DMS53 treated with DMSO at 0.1 percent for 48 hours (cell line): ENCODE results near the gene PIK3R1.
A peak's percentile ranks its signal among the peaks of the same experiment; 100 is the strongest.
"Not testable (repeated sequence)": the region's sequence is repeated elsewhere in the genome, so short reads cannot be mapped to it uniquely, and the experiment has no call there.

ENCODE experiments used
- DNase-seq: peaks from one replicate; lab custom pipeline; 2025; ENCODE audit not compliant: unreplicated experiment; lab: John Stamatoyannopoulos, UW

Gene PIK3R1

GRCh38 chr5:68192679-68193060 lies 22.9 kb upstream of the PIK3R1 start:
- no peak for DNase-seq

- DNase-seq = no peak
Observed at GRCh38 chr5:68193481-68194036, 22.0 kb upstream of the PIK3R1 start.

- no peak for DNase-seq
Observed at GRCh38 chr5:68194386-68194785, 21.2 kb upstream of the PIK3R1 start.

GRCh38 chr5:68195137-68195536 lies 20.4 kb upstream of the PIK3R1 start:
- DNase-seq = no peak

- DNase-seq = no peak
Observed at GRCh38 chr5:68196876-68197275, 18.7 kb upstream of the PIK3R1 start.

- DNase-seq = no peak
Observed at GRCh38 chr5:68200288-68200687, 15.3 kb upstream of the PIK3R1 start.

- not testable (repeated sequence) for DNase-seq
Observed at GRCh38 chr5:68210654-68211053, 4.9 kb upstream of the PIK3R1 start.

GRCh38 chr5:68214482-68215207 lies 911 bp upstream of the PIK3R1 start:
- no peak for DNase-seq

- DNase-seq = peak; percentile 78
Observed at GRCh38 chr5:68215898-68216244, 315 bp downstream of the PIK3R1 start.

- DNase-seq = peak; percentile 32
Observed at GRCh38 chr5:68216245-68217046, 890 bp downstream of the PIK3R1 start.

GRCh38 chr5:68217047-68217355 lies 1.4 kb downstream of the PIK3R1 start:
- no peak for DNase-seq

- no peak for DNase-seq
Observed at GRCh38 chr5:68217528-68217927, 2.0 kb downstream of the PIK3R1 start.

- peak; percentile 47 for DNase-seq
Observed at GRCh38 chr5:68219161-68219816, 3.7 kb downstream of the PIK3R1 start.

GRCh38 chr5:68220260-68220659 lies 4.7 kb downstream of the PIK3R1 start:
- DNase-seq = no peak

- DNase-seq = no peak
Observed at GRCh38 chr5:68220914-68221313, 5.4 kb downstream of the PIK3R1 start.

GRCh38 chr5:68221488-68221887 lies 5.9 kb downstream of the PIK3R1 start:
- DNase-seq = no peak

- no peak for DNase-seq
Observed at GRCh38 chr5:68222310-68222709, 6.8 kb downstream of the PIK3R1 start.

- no peak for DNase-seq
Observed at GRCh38 chr5:68222824-68223354, 7.3 kb downstream of the PIK3R1 start.

GRCh38 chr5:68223904-68224303 lies 8.3 kb downstream of the PIK3R1 start:
- DNase-seq = no peak

- DNase-seq = no peak
Observed at GRCh38 chr5:68224509-68225187, 9.1 kb downstream of the PIK3R1 start.
